WERI-Rb-1 (cell line): ENCODE results near the gene HDDC3.

Experiments
- DNase-seq: peaks from one replicate; pipeline ENCODE4 v3.0.0-alpha.2; 2020
- H3K27ac ChIP-seq: fragments of 250-450 bp; sonication (Bioruptor Pico); 2 replicates; pipeline ENCODE4 v1.5.1; 2020; ENCODE audit warnings: mild to moderate bottlenecking, moderate library complexity
- H3K27me3 ChIP-seq: fragments of 250-450 bp; sonication (Bioruptor Pico); 2 replicates; pipeline ENCODE4 v1.5.1; 2021; ENCODE audit warnings: mild to moderate bottlenecking, low read depth, moderate library complexity; ENCODE audit not compliant: insufficient read depth, severe bottlenecking
- H3K36me3 ChIP-seq: fragments of 250-450 bp; sonication (Bioruptor Pico); 2 replicates; pipeline ENCODE4 v1.5.1; 2020; ENCODE audit warnings: mild to moderate bottlenecking, moderate library complexity
- H3K4me3 ChIP-seq: 2 replicates; pipeline ENCODE4 v1.5.1; 2011; ENCODE audit warnings: low read depth, mild to moderate bottlenecking, control low read depth, low read length
- H3K9me3 ChIP-seq: fragments of 250-450 bp; sonication (Bioruptor Pico); 2 replicates; pipeline ENCODE4 v1.5.1; 2021; ENCODE audit warnings: mild to moderate bottlenecking, moderate library complexity; ENCODE audit not compliant: severe bottlenecking
- CTCF ChIP-seq: IDR thresholded peaks from 2 replicates; pipeline ENCODE4 v1.5.1; 2011; ENCODE audit warnings: low read depth, mild to moderate bottlenecking, control low read depth, inconsistent platforms, low read length

HDDC3 gene

GRCh38 chr15:90921887-90922286, 10.5 kb downstream of the HDDC3 start:
- Histone ChIP-seq H3K9me3 (no peaks in the 10 kb centered on the region), H3K4me3 (no peak overlapping the region), H3K36me3 (no peaks in the 10 kb centered on the region; the same call in 1 of the 2 replicates), H3K27ac (no peak overlapping the region), H3K27me3 (no peaks in the 10 kb centered on the region)
- no peak for TF ChIP-seq CTCF
- DNase-seq = no peak

DNA sequence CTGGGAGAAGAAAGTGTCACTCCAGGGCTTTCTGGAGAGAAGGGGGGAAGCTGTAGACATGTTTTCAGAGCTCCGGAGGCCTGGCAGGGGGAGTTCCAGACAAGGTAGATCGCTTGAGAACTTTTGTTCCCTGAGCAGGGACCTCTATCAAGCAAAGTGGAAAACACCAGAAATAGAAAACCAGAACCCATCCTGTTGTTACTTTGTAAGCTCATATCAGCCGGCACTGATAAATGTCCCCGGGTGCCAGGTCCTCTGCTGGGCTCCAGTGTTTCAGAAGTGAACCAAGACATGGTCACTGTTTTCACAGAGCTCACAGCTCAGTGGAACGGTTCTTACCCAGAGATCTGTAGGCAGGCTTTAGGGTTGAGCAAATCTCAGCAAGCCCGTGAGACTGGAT, 13.5 kb downstream of the HDDC3 start:
- DNase-seq = no peak
- no peak overlapping the region for H3K27ac ChIP-seq
- no peaks in the 10 kb centered on the region for H3K27me3 ChIP-seq
- H3K36me3 ChIP-seq = no peaks in the 10 kb centered on the region; the same call in 1 of the 2 replicates
- no peaks in the 10 kb centered on the region for H3K9me3 ChIP-seq
- H3K4me3 ChIP-seq = no peak overlapping the region
- TF ChIP-seq CTCF = no peak

DNA sequence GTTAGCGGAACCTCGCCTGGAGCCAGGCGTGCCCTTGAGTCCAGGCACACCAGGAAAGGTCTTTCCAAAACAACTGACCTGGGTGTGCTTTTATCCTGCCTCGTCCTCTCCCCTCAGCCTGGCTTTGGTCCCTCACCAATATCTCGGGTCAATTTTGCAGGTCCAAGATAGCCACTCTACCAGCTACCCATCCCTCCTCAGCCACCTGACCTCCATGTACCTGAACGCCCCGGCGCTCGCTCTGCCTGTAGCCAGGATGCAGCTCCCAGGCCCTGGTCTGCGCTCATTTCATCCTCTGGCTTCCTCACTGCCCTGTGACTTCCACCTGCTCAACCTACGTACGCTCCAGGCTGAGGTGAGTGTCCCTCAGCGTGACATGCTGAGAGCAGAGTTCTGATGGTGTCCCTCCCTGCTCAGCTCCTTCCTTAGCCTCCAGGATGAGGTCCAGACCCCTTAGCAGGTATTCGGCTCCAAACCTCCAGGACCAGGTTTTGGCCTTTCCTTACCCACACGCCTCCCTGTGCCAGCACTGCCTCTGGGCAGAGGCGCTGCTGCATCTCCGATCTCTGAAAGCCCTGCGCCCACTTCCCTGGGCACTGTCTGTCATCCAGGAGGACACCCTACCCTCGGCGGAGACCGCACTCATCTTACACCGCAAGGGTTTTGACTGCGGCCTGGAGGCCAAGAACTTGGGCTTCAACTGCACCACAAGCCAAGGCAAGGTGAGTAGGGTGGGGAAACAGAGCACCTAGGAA, 14.1 kb downstream of the HDDC3 start:
- Histone ChIP-seq H3K27ac (no peak overlapping the region), H3K36me3 (no peaks in the 10 kb centered on the region; the same call in 1 of the 2 replicates), H3K9me3 (no peaks in the 10 kb centered on the region), H3K4me3 (no peak overlapping the region), H3K27me3 (no peaks in the 10 kb centered on the region)
- no peak for TF ChIP-seq CTCF
- DNase-seq = no peak

DNA sequence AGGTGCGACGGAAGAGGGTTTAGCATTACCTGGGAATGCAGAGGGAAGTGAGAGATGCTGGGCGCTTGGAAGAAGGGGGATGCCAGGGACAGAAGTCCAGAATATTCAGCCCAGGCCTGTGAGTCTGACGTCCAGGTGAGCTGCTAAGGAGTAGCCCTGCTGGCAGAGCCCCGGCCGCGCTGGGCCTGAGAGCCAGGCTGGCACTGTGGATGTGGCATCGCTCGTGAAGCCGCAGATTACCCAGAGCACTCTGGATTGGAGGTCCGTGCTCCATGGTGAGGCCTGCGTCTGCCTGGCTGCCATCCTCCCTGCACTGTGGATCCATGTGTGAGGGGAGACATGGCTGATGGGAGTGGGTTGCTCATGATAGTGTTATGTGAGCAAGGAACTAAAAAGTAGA, 14.8 kb downstream of the HDDC3 start:
- no peak overlapping the region for H3K27ac ChIP-seq

GRCh38 chr15:90916461-90916860, 15.9 kb downstream of the HDDC3 start:
- DNase-seq = no peak
- Histone ChIP-seq H3K27ac (no peak overlapping the region), H3K4me3 (no peak overlapping the region), H3K36me3 (no peaks in the 10 kb centered on the region; the same call in 1 of the 2 replicates), H3K27me3 (no peaks in the 10 kb centered on the region), H3K9me3 (no peaks in the 10 kb centered on the region)
- TF ChIP-seq CTCF = no peak

More for the DNA sequence above, 14.8 kb downstream of the HDDC3 start:
- H3K4me3 ChIP-seq = no peak overlapping the region
- no peak for TF ChIP-seq CTCF
- no peak for DNase-seq
- no peaks in the 10 kb centered on the region for H3K9me3 ChIP-seq
- no peaks in the 10 kb centered on the region for H3K27me3 ChIP-seq
- no peaks in the 10 kb centered on the region; the same call in 1 of the 2 replicates for H3K36me3 ChIP-seq
